ENCODE results near the gene CCT5.
"Not testable (repeated sequence)": the region's sequence is repeated elsewhere in the genome, so short reads cannot be mapped to it uniquely, and the experiment has no call there.

Gene CCT5

DNA sequence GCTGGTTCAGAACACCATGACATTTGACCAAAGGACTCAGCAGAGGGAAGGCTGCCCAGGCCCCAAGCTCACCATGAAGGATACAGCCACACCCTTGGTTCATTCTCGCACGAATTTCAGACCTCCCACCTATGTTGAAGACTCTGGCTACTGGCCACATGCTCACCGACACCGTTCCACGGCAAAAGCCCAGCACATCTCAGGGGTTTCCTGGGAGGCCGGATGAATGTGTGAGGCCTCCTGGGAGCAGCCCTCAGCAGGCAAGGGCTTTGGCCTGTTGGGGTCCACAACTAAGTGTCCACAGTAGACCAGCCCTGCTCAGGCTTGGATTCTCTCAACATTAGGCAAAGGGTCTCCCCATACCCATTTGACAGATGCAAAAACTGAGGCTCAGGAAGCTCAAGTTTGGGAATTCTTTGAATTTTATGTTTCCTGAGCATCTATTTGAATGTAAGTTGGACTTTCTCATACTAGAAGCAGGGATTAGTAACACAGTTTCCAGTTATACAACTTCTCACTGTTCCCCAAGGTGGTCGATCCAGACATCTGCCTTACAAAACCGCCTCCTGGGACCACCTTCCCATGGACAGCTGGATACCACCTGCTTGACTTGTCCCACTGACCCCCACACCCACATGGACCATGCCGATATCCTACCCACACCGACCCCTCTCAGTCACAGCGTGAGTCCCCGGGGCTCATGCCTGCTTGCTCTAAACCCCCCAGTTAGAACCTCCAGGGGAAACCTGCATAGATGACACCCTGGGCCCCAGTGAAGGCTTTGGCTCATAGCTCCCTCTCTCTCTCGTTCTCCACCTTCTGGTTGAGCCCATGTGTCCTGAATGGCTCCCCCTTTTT, 27.9 kb downstream of the CCT5 start:
- DNase-seq, result no peak

DNA sequence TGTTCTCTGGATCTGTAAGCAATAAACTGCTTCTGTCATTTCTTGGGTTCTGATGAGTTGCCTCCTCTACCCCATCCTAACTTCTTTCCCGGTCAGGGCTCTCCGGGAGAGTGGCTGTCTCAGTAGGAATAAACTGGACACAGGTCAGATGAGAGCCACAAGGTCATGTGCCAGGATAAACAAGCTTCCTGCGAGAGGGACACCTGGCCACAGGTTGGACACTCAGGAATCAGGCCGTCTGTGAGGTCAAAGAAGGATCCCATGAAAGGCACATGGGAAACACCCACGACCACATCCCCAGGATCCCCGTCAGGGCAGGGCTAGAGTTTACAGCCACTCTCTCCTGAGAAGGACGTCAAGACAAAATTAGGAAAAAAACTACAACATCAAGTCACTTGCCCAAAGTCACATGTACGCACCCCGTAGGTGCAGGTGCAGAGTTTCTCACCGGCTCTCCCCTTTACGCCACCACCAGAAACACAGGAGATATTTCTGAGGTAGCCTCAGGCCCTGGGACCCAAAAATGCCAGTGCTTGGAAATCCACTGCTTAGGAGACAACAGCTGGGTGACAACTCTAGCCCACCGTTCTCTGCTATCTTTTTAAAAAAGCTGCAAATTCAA, 28.7 kb downstream of the CCT5 start:
- no peak for DNase-seq

DNA sequence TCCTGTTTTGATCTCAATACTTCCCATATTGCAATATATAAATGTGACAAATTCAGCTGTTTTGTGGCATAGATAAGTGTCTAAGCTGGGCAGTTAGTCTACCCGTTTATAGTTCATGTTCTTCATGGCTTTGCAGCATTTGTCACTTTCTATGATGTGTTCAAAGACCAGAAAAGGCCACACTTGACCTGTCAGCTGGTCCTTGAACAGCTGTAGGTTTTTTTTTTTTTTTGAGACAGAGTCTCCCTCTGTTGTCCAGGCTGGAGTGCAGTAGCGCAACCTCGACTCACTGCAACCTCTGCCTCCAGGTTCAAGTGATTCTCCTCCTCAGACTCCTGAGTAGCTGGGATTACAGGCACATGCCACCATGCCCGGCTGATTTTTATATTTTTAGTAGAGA, 29.2 kb downstream of the CCT5 start:
- DNase-seq, result no peak

DNA sequence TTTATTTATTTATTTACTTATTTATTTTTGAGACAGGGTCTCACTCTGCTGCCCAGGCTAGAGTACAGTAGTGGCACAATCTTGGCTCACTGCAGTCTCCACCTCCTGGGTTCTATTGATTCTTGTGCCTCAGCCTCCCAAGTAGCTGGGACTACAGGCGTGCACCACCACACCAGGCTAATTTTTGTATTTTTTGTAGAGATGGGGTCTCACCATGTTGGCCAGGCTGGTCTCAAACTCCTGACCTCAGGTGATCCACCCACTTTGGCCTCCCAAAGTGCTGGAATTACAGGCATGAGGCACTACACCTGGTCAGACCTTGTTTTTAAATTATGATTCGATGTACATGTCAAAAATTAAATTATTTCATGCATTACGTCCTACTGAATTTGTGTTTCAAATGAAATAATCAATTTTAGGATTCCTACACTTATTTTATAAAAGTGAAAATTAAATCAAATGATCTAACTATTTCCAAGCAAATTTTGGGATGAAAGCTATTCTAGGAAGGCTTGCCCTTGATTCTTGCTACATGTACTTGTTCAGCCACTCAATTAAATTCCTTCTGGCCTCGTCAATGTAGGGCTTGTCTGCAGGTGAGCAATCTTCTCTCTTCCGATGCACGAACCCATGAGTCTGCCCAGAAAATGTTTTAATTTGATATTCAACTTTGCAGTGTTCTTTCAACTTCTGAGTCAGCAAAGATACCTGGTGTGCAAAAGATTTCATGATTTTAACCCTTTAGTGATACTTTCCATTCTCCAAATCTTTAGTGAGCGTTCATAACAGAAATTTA, 30.0 kb downstream of the CCT5 start:
- no peak for DNase-seq

DNA sequence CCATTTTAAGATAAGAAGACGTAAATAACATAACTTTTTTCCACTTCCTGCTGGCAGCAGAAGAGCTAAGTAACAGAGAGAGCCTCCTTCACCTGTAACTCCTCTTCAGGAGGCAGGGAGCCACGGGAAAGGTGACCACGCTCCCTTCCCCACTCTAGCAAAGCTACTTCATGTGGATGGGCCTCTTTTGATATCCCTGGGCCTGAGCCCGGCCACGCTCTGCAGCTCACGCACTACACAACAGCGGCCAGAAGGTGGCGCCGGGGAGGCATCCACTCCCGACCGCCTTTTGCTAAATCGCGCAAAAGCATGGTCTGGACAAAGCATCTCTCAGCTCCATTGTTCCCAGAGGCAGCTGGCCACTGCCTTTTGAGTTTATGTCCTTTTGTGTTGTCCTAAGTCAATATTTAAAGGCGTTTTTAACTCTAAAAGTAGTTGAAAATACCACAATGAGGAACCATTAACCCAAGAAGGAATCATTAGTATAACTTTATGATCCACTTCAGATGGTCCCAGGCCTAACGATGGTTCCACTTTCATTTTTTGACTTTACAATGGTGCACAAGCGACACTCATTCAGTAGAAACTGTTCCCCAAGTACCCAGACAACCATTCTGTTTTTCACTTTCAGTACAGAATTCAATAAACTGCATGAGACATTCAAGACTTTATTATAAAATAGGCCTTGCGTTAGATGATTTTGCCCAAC, 34.0 kb downstream of the CCT5 start:
- peak; percentile 86 to 89 for DNase-seq

DNA sequence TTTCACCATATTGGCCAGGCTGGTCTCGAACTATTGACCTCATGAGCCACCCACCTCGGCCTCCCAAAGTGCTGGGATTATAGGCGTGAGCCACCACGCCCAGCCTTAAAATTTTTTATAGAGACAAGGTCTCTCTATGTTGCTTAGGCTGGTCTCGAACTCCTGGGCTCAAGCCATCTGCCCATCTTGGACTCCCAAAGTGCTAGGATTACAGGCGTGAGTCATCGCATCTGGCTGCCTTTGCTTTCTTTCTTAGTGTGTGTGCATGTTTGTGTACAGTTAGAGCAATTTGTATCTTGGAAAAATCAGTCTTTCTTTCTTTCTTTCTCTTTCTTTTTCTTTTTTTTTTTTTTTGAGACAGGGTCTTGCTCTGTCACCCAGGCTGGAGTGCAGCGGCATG, 35.3 kb downstream of the CCT5 start:
- DNase-seq, result not testable (repeated sequence)

DNA sequence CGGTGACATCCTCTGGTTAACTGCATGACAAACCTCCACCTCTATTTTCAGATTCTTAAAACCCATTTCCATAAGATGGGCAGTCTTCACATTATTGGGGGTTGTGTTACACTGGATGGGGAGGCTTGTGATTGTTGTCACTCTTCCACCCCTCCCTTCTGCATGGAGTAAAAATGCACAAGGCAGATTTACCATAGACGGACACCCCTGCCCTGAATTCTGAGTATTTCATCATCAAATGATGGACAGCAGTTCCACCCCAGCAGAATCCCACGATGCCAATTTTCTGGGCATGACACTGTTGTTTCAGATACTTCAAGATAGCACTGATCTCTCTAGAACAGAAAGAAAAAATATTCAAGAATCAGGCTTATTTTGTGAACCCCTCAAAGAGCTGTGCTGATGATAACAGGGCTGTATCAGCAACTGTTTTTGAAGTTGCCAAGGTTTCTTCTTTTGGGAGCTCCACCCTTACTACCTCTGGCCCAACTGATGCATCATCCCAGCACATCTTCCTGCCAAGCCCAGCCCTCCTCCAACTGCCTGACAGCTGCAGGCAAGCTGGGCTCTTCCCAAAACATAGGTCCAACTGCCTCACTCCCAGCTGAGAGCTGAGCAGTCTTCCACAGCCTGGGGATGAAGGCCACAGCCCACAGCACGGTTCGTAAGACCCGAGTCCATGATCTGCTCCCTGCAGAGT, 36.2 kb downstream of the CCT5 start:
- no peak for DNase-seq

DNA sequence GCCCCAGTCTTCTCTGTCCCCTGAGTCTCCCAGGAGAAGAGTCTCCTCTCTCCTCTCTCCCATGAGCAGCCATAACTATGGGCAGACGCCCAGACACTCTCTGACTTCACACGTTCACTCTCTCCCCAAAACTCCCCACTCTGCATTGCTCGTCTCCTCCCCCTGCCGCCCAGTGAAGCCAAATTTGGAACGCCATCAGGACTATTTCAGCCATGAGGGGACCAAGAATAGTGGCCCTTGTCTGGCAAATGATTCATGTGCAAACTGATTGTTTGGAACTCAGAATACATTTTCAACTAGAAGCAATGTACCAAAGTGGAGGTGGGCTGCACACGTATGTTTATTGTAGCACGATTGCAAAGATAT, 36.8 kb downstream of the CCT5 start:
- no peak for DNase-seq

DNA sequence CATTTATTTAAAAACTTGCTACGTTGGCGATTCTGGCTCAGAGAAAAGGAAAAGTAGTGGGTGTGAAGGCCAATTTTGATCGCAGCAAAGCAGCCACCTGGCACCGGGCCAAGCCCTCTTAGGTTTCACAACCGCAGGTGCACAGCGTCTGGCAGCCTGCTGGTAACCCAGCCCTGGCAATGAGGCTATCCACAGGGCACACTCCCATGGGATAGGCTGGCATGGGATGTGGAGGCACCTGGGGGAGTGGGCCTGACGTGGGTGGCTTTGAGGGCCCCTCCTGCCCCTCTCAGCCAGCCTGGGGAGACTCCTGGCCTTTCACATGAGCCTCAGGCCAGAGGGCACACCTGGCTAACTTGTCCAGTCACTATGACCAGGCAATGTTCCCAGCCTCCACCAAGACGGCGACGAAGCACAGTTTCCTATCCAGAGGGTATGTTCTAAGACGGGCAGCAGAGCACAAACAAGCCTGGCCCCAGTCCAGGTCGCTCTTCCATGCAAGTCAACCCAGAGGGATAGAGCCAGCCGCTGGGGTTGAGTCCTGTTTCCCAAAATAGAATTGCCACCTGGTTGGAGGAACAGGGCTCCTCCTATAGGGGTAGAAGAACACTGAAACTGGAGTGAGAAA, 38.6 kb downstream of the CCT5 start:
- peak; percentile 37 to 52 for DNase-seq

DNA sequence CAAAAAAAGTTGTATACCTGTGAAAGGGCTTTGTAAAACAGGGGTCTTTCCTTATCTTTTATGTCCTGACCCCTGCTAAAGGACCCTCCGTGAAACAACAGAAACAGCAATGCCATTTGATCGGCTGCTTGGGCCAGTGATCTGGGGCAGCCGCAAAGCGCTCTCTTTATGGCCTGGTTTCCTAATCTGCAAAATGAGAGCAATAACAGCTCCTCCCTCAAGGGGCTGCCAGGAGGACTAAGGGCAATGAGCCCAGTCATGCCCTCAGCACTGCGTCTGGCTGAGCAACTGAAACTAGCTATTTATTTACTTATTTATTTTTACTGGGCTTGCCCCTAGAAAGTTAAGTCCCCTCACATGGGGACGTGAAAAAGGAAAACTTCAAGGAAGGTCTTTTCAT, 39.3 kb downstream of the CCT5 start:
- DNase-seq, result no peak

DNA sequence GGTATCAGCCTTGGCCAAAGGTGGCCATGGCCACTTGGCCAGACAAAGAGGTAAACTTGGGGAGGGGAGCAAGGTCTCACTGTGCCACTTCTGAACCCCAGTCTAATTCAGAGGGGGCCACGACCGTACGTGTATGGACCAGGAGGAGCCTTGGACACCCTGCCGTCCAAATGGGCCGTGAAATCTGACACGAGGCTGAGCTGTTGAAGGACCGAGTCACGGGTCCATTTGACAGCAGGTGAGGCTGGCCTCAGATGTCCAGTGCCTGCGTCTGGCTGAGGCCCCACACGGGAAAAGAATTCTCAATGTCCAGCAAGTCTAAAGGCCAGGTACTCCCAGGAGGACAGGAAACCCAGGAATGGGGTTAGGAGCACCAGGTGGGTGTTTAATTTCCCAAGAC, 39.9 kb downstream of the CCT5 start:
- no peak for DNase-seq

DNA sequence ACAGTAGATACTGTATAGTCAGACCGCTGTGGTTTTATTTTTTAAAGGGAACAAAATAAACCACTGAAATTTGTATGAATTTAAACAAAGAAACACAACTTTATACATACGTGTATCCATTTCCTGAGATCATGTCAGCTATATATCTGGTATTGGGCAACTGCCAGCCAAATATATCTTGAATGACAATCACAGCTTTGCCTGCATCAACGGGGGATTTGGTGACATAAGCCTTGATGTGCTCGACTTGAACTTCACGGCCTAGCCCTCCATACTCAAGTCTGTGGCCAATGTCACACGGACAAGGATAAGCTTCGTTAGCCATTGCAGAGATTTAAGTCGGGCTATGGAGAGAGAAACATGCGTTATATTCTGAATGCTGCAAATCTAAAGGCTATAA, 40.4 kb downstream of the CCT5 start:
- no peak for DNase-seq

DNA sequence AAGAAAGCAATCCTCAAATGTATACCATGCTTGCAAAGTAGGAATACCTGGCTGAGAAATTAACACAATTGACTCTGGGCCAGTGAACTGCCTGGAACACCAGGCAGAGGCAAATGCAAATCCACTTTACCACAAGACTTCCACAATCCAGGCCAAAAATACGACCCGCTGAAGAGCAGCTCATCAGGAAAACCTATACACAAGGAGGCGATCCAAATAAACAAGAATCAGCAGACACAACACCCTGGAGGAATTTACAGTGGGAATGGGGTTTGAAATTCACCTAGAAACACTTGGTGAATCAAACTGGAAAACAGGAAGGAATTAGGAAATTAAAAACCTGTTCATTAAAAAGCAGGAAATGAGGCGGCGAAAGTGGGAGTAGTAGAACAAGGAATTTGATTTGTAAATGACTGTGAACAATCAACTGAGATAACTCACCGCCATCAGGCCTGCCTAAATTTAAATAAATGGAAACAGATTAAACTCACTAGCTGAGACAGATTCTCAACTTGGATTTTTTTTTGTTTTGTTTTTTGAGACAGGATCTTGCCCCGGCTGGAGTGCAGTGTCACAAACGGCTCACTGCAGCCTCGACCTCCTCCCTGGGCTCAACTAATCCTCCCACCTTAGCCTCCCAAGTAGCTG, 41.7 kb downstream of the CCT5 start:
- DNase-seq, result no peak

DNA sequence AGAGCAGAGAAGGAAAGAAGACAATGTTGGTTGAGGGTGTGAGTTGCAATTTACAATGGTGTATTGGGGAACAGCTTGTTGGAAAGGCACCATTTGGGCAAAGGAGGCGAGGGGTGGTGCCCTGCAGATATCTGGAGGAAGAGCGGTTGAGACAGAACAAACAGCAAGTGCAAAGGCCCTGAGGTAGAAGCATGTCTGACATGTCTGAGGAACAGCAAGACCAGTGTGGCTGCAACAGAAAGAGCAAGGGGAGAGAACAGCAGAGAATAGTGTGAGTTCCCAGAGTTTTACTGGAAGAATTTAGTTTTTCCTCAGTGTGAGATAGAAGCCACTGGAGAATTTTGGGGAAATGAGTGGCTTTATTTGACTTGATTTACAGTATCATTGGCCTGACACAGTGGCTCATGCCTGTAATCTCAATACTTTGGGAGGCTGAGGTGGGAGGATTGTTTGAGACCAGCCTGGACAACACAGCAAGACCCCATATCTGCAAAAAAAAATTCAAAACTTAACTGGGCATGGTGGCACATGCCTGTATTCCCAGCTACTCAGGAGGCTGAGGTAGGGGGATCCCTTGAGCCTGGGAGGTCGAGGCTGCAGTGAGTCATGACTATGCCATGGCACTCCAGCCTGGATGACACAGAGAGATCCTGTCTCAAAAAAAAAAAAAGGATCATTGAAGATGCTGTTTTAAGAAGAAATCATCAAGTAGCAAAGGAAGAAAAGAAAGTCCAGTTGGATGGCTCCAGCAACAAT, 44.0 kb downstream of the CCT5 start:
- DNase-seq, result no peak

DNA sequence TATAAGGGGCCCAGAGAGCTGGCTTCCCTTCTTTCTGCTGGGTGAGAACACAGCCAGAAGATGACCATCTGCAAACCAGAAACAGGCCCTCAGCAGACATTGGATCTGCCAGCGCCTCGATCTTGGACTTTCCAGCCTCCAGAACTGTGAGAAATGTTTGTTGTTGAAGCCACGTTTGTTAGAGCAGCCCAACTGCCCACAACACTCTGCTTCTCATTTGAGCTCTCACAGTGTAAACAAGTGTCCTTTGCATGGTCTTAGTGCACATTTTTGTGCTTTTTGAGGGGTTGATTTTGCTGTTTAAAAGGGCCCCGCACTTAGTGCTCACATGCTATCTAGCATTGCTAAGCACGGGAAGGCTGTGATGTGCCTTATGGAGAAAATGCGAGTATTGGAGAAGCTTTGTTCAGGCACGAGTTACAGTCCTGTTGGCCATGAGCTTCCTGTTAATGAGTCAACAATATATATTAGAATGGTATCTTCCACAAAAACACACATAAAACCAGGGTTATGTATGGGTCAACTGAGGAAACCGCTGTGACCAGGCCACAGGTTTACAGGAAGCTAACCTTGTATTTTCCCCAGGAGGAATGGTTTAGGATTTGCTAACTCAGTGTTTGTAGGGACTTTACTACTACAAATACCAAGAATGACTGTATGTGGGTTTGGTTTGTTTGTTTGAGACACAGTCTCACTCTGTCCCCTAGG, 45.7 kb downstream of the CCT5 start:
- DNase-seq, result no peak

DNA sequence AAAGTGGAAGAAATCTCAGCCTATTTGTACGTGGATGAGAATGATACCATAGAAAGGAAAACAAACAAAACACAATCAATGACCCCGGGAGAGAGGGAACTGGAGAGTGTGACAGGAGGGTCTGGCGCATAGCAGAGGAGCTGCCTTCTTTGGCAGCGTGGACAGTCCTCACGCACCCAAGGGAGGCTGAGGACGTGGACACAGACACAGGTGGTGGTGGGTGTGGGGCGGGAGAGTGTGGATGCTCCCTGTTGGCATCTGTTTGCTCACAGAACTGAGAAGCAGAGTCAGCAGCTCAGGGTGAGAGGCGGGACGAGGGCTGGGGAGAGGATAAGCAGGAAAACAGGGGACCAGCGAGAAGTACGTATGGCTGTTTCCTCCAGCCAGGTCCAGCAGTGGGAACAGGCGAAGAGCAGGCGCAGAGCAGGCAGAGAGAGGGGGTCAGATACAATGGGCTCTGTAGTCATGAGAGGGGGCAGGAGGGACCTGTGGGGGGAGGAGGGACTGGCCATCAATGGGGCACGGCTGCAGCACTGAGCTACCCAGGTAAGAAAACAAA, 47.6 kb downstream of the CCT5 start:
- no peak for DNase-seq

DNA sequence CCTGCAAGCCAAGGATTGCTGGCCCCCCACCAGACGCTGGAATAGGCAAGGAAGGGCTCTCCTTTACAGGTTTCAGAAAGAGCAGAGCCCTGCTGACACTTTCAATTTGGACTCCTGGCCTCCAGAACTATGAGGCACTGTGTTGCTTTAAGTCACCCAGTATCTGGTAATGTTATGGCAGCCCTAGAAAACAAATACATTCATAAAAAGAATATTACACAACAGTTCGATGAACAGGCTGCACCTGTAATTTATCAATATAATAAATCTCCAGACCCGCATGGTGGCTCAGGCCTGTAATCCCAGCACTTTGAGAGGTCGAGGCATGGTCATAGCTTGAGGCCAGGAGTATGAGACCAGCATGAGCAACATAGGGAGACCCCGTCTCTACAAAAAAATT, 50.2 kb downstream of the CCT5 start:
- DNase-seq, result no peak

DNA sequence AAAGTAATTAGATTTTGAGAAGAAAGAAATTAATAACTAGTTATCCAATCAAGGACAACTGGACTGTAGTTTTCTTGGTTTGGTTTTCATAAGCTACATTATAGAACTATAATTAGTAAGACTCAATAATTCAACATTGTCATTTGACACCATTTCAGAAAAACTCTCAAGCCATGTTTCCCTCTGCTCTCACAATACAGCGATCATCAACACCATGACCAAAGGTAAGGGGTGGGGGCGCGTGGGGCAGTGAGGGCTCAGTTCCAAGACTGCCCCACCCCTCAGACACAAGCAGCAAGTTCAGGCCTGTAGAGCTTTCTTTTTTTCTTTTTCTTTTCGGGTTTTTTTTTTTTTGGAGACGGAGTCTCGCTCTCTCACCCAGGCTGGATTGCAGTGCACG, 51.2 kb downstream of the CCT5 start:
- DNase-seq, result no peak

DNA sequence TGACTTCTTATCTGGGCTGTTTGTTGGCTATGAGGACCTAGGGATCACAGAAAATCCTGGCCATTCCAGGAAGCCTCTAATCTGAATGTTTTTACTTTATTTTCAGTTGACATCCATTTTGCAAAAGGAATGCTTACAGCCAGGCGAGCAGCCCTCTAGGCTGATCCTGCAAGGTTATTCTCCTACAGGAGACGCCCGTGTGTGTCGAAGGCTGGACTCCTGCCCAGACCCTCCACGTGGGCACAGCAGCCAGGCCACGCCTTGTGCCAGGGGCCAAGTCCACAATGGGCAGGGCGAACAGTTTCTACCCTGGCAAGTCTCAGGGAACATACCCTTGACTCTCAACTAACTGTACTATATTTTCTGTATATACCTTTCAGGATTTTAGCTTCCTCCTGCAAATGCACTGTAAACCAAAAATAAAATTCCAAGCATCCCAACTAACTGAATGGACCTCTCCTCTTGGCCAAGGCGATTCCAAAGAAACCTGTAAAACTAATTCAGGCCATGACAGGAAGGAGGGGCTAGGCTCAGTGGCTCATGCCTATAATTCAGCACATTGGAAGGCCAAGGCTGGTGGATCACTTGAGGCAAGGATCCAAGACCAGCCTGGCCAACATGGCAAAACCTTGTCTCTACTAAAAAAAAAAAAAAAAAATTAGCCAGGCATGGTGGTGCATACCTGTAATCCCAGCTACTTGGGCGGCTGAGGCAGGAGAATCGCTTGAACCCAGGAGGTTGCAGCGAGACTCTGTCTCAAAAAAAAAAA, 51.9 kb downstream of the CCT5 start:
- no peak for DNase-seq
